Loucy (cell line): ENCODE data around the gene SACS.

Experiments
- H2AFZ ChIP-seq: fragments of 200-600 bp; sonication (generic); 2 replicates; pipeline ENCODE4 v1.6.0; 2016; ENCODE audit warnings: antibody characterized with exemption, mild to moderate bottlenecking, low read length, moderate library complexity
- H3F3A ChIP-seq: fragments of 200-600 bp; 2 replicates; pipeline ENCODE4 v1.6.0; 2016; ENCODE audit warnings: antibody characterized with exemption, low read depth, mild to moderate bottlenecking
- H3K27me3 ChIP-seq: fragments of 200-600 bp; sonication (generic); 2 replicates; pipeline ENCODE4 v1.6.1; 2014; ENCODE audit warnings: low read length, mild to moderate bottlenecking; ENCODE audit not compliant: insufficient read depth, poor library complexity, severe bottlenecking
- H3K36me3 ChIP-seq: fragments of 200-600 bp; sonication (generic); 2 replicates; pipeline ENCODE4 v1.6.1; 2016; ENCODE audit warnings: low read length; ENCODE audit not compliant: insufficient read depth
- H3K4me1 ChIP-seq: fragments of 200-600 bp; sonication (generic); 2 replicates; pipeline ENCODE4 v1.5.1; 2014; ENCODE audit warnings: low read length, mild to moderate bottlenecking; ENCODE audit not compliant: insufficient read depth, poor library complexity, severe bottlenecking
- H3K4me2 ChIP-seq: fragments of 200-600 bp; sonication (generic); 2 replicates; pipeline ENCODE4 v1.6.0; 2014; ENCODE audit warnings: antibody characterized with exemption, low read length, low read depth, mild to moderate bottlenecking; ENCODE audit not compliant: poor library complexity, severe bottlenecking
- H3K4me3 ChIP-seq: fragments of 200-600 bp; sonication (generic); 2 replicates; pipeline ENCODE4 v1.5.1; 2014; ENCODE audit warnings: low read length, mild to moderate bottlenecking, mixed read lengths; ENCODE audit not compliant: poor library complexity, severe bottlenecking
- H3K79me2 ChIP-seq: fragments of 200-600 bp; sonication (generic); 2 replicates; pipeline ENCODE4 v1.6.1; 2014; ENCODE audit warnings: low read length; ENCODE audit not compliant: insufficient read depth
- H3K9ac ChIP-seq: fragments of 200-600 bp; sonication (generic); 2 replicates; pipeline ENCODE4 v1.6.0; 2014; ENCODE audit warnings: mild to moderate bottlenecking, low read depth, low read length, moderate library complexity; ENCODE audit not compliant: poor library complexity, severe bottlenecking
- H3K9me2 ChIP-seq: fragments of 200-600 bp; sonication (generic); replicated peaks from 2 replicates; pipeline ENCODE4 v1.6.1; 2016; ENCODE audit warnings: low read depth, low read length, mixed read lengths
- H3K9me3 ChIP-seq: fragments of 200-600 bp; sonication (generic); 2 replicates; pipeline ENCODE4 v1.6.1; 2014; ENCODE audit warnings: mild to moderate bottlenecking, antibody characterized with exemption, low read length, low read depth; ENCODE audit not compliant: insufficient read depth
- H4K20me1 ChIP-seq: fragments of 200-600 bp; sonication (generic); 2 replicates; pipeline ENCODE4 v1.6.0; 2014; ENCODE audit warnings: antibody characterized with exemption, low read length, mild to moderate bottlenecking; ENCODE audit not compliant: insufficient read depth, poor library complexity, severe bottlenecking
- CTCF ChIP-seq: fragments of 200-600 bp; sonication (generic); conservative IDR thresholded peaks from 2 replicates; pipeline ENCODE4 v1.5.1; 2014; ENCODE audit warnings: mild to moderate bottlenecking, antibody characterized with exemption, low read length
- EZH2phosphoT487 ChIP-seq: fragments of 200-600 bp; IDR thresholded peaks from 2 replicates; pipeline ENCODE4 v1.6.1; 2018; ENCODE audit warnings: antibody characterized with exemption, mild to moderate bottlenecking, moderate library complexity, borderline replicate concordance

Gene SACS

GRCh38 chr13:23279321-23279720 is 154.2 kb downstream of the SACS start:
- H2AFZ ChIP-seq, result no peak overlapping the region
- no peaks in the 10 kb centered on the region for H3F3A ChIP-seq
- H3K4me3 ChIP-seq, result no peak overlapping the region
- no peaks in the 10 kb centered on the region for H4K20me1 ChIP-seq
- no peaks in the 10 kb centered on the region for H3K36me3 ChIP-seq
- no peaks in the 10 kb centered on the region for H3K9me3 ChIP-seq
- H3K27me3 ChIP-seq, result no peaks in the 10 kb centered on the region
- H3K4me1 ChIP-seq, result no peaks in the 10 kb centered on the region
- H3K9ac ChIP-seq, result no peak overlapping the region
- no peak for TF ChIP-seq CTCF
- TF ChIP-seq EZH2phosphoT487, result no peak
- no peaks in the 10 kb centered on the region for H3K9me2 ChIP-seq
- no peaks in the 10 kb centered on the region for H3K79me2 ChIP-seq
- H3K4me2 ChIP-seq, result no peak overlapping the region
